DMS79 treated with DMSO at 0.1 percent for 48 hours (cell line): ENCODE measurements around the gene PGLYRP2.
"Not testable (repeated sequence)": the region's sequence is repeated elsewhere in the genome, so short reads cannot be mapped to it uniquely, and the experiment has no call there.

Experiments used
- DNase-seq: peaks from one replicate; lab custom pipeline; 2025; lab: John Stamatoyannopoulos, UW

The PGLYRP2 gene

DNA sequence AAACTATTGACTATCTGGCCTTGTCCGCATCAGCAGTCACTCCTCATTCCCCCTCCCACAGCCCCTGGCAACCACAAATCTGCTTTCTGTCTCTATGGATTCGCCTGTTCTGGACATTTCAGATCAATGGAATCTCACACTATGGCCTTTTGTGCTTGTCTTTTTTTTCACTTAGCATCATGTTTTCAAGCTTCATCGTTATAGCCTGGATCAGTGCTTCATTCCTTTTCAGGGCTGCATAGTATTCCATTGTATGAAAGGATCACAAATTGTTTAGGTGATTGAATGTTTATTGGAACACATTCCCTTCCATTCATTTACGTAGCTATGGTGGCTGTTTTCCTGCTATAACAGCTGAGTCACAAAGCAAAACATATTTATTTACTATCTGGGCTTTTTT is 7.7 kb upstream of the PGLYRP2 start:
- DNase-seq = no peak

DNA sequence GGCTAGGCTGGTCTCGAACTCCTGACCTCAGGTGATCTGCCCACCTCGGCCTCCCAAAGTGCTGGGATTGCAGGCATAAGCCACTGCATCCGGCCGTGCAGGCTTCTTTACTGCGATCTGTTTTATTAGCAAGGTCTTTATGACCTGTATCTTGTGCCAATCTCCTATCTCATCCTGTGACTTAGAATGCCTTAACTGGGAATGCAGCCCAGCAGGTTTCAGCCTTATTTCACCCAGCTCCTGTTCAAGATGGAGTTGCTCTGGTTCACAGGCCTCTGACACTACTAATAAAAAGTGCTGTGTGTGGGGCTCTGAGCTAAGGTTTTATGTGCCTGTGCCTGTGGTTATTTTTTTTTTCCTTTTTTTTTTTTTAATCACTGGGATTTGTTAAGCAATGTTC is 6.5 kb upstream of the PGLYRP2 start:
- DNase-seq = not testable (repeated sequence)

GRCh38 chr19:15480996-15481395 is 1.7 kb upstream of the PGLYRP2 start:
- DNase-seq = not testable (repeated sequence)

DNA sequence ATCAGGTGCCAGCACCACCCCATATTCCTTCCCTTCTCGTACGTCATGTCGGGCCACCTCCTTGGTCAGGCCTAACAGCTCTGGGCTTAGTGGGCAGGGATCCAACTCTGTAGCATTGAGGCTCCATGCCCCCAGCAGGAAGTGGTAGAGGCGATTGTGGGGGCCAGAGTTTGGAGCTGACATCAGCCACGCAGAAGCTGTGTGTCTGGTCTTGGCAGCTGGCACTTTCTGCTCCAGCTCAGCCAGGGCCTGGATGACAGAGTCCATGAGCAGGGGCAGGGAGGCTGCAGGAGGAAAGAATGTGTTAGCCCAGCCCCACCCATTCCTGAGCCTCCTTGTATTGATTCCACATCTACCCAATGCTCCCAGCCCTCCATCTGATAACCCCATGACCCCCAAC is 3.0 kb downstream of the PGLYRP2 start:
- DNase-seq = no peak

- no peak for DNase-seq
Observed at GRCh38 chr19:15475611-15476010, 3.7 kb downstream of the PGLYRP2 start.

- no peak for DNase-seq
Observed at GRCh38 chr19:15475169-15475568, 4.1 kb downstream of the PGLYRP2 start.

DNA sequence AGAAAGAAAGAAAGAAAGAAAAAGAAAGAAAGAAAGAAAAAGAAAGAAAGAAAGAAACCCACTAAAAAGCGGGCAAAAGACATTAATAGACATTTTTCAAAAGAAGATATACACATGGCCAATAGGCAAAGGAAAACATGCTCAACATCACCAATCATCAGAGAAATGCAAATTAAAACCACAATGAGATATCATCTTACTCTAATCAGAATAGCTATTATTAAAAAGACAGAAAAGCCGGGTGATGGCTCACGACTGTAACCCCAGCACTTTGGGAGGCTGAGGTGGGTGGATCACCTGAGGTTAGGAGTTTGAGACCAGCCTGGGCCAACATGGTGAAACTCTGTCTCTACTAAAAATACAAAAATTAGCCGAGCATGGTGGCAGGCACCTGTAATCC is 5.5 kb downstream of the PGLYRP2 start:
- not testable (repeated sequence) for DNase-seq

DNA sequence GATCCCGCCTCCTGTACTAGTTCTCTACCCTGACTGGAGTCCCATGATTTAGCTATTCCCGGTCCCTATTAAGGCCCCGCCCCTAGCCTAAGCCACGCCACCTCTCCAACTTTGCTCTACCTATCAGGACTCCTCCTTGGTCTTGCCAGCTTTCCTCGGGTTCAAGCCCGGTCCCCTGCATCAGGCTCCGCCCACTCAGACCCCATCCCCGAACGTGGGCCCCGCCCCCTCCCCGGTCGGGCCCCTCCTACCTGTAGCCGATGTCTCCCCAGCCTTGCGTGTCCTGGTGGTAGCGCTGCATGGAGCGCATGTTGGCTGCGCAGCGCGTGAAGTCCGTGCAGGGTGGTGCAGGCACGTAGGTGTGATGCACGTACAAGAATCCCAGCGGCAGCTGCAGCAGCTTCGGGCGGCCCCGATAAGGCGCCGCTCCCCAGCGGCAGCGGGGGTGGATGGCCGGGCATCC is 7.6 kb downstream of the PGLYRP2 start:
- no peak for DNase-seq

GRCh38 chr19:15469513-15470297 is 9.6 kb downstream of the PGLYRP2 start:
- DNase-seq = peak; percentile 8

- no peak for DNase-seq
Observed at GRCh38 chr19:15468675-15469512, 10.4 kb downstream of the PGLYRP2 start.

- DNase-seq = no peak
Observed at GRCh38 chr19:15467734-15468214, 11.5 kb downstream of the PGLYRP2 start.

DNA sequence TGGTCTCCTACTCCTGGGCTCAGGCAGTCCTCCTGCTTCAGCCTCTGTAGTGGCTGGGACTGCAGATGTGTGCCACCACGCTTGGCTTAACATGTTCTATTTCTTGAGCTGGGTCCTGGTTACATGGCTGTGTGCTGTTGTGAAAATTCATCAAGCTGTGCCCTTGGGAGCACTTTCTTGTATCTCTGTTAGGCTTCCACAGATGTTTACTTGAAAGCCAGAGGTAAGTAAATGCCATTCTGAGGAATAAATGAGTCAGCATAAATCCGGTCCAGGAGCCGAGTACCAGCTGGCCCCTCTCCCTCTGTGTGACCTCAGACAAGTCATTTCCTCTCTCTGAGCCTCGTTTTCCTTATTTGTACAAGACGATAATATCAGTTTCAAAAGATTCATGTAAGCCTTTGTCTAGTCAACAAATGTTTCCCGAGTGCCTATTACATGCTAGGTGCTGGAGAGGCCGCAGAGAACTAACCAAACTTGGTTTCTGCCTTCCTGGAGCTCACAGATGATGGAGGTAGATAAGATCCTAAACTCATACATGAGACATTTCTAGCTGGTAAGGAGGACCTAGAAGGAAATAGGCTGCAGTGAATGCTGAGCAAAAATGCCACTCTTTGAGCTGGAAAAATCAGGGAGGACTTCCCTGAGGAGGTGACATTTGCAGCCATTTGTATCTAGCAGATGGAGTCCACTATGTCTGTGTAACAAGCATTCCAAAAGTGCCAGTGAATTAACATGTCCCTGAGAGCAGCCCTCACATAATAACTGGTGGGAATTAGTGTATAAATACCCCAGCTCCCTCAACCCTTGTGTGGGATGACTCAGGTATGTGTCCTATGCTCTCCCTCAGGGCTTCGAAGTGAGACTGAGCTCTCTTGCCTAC is 12.2 kb downstream of the PGLYRP2 start:
- DNase-seq = no peak

DNA sequence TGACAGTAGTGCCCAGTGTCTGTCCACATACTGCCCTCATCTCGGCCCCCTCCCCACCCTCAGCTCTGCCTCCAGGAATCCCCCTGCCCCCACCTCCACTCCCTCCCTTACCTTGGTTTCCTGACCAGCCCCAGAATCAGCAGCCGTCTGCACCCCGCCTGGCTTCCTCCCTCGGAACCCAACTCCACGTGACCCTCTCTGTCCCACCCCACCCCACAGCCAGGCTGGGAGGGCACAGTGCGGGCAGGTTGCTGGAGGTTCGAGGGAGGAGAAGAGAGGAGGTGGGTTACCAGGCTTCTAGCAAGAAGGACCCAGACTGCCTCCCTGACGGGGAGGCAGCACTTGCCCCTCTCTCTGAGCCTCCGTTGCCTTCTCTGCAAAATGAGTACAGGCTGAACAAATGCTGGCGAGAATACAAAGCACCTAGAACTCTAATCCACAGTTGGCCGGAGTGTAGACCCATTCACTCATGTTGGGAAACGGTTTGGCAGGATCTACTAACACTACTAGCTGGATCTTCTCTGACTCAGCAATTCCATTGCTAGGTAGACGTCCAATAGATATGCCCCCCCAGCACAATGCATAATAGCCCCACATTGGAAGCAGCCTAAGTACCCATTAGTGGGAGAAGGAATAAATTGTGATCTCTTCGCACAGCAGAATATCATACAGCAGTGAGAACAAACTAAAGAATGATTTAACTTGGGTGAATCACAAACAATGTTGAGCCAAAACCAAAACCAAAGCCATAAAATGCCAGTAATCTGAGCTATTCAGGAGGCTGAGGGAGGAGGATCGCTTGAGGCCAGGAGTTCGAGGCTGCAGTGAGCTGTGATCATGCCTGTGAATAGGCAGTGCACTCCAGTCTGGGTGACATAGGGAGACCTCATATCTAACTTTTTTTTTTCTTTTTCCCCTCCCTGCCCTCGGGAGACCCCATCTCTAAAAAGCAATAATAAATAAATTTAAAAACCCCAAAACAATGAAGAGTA is 14.6 kb downstream of the PGLYRP2 start, which contains the start of gene RASAL3:
TSS of gene RASAL3 (minus strand) at position 151 of the 992 bp plus-strand sequence. CDS start 186 bp downstream, outside the sequence.
- DNase-seq = no peak

GRCh38 chr19:15463861-15464371 is 15.4 kb downstream of the PGLYRP2 start:
- DNase-seq = no peak

DNA sequence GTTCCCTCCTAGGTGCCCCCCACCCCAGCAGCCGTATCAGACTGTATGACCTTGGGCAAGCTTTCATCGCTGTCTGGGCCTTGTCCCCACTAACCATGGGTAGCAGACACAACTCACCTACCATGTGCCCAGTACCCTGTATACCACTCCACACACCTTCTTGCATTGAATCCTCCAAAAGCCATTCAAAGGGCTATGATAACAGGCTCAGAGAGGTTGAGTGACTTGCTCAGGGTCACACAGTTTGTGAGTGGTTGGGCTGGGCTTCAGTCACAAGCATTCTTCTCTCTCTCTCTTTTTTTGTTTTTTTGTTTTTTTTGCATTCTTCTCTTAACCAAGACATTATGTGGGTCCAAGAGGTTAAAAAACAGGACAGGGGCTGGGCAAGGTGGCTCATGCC is 17.6 kb downstream of the PGLYRP2 start:
- no peak for DNase-seq

DNA sequence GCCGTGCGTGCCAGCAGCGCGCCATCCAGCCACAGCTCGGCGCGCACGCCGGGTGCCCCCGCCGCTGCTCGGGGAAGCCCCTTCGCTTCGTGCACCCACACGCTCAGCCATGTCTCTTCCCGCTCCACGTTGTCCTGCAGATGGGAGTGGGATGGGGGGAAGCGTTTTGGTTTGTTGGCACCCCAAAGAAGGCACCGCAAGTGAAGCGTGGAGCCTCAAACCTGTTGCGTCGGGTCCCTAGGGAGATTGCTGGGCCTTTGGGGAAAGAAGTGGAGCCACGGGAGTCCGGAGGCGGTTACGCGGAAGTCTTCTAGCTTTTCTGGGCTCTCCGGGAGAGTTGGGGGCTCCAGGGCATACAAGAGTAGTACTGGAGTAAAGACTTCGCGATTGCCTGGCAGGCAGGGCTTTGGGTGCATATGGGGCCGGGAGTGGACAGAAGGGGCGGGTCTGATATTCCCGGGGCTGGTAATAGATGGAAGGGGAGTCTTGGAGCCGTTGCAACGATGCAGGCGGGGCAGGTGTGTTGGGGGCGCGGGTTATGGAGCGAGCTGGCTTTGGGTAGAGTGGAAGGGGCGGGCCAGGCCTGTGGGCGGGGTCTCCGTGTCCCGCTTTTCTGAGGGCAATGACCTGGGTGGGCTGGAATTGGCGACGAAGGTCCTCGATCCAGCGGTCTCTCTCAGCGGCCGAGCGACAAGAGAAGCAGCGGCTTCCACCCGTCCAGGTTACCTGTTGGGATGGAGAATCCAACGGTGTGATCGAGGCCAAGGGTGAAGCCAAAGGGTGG is 21.4 kb downstream of the PGLYRP2 start:
- no peak for DNase-seq

- DNase-seq = peak; percentile 48
Observed at GRCh38 chr19:15456871-15457700, 22.2 kb downstream of the PGLYRP2 start.

DNA sequence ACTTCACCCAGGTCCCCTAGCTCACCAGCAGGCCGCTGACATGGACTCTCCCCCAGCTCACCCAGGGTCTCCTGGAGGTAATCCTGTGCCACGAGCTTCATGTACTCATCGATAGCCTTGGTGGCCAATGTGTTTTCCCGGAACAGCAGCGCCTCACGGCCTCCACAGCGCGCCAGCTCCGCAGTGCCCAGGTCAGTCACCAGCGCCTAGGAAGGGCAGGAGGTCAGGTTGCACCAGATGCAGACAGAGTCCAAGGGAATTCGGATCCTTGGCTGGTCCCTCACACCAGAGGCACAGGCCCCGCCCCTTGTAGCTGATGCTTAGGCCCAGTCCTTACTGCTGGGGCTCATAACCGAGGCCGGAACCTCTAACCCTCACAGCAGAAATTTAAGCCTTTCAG is 22.9 kb downstream of the PGLYRP2 start:
- DNase-seq = no peak

GRCh38 chr19:15455996-15456395 is 23.3 kb downstream of the PGLYRP2 start:
- no peak for DNase-seq
